ENCODE measurements around the gene RECQL5.
"Not testable (repeated sequence)": the region's sequence is repeated elsewhere in the genome, so short reads cannot be mapped to it uniquely, and the experiment has no call there.

Gene RECQL5

GRCh38 chr17:75590314-75590761 lies 76.6 kb downstream of the RECQL5 start:
- no peak for DNase-seq

- no peak for DNase-seq
Measured at GRCh38 chr17:75589919-75590303, 77.0 kb downstream of the RECQL5 start.

- DNase-seq, result peak; percentile 85
Measured at GRCh38 chr17:75589012-75589918, 77.7 kb downstream of the RECQL5 start.

- no peak for DNase-seq
Measured at GRCh38 chr17:75588596-75589011, 78.3 kb downstream of the RECQL5 start.

GRCh38 chr17:75587675-75588595 lies 79.0 kb downstream of the RECQL5 start, which contains the start of gene MYO15B:
Gene MYO15B (plus strand): TSS chr17:75587800. CDS start chr17:75588058, 258 bp downstream.
- peak; percentile 39 for DNase-seq

- DNase-seq, result no peak
Measured at GRCh38 chr17:75584849-75585175, 82.1 kb downstream of the RECQL5 start.

GRCh38 chr17:75583197-75583596 lies 83.8 kb downstream of the RECQL5 start:
- DNase-seq, result not testable (repeated sequence)

GRCh38 chr17:75581121-75581725 lies 85.7 kb downstream of the RECQL5 start:
- not testable (repeated sequence) for DNase-seq
